Measurements from ENCODE around the gene SH3TC1.

The SH3TC1 gene

GRCh38 chr4:8245884-8246833, 47.1 kb downstream of the SH3TC1 start:
- H3K4me1 ChIP-seq (ENCODE audit: control insufficient read depth in 1 of 2, insufficient read depth in 1 of 2, low read depth in 1 of 2, low read length in 1 of 2) = peaks cover 0 to 7% of the 10 kb centered on the region in 2 experiments

GRCh38 chr4:8247047-8247930, 48.2 kb downstream of the SH3TC1 start:
- Histone ChIP-seq H3K4me1 (ENCODE audit: control insufficient read depth in 1 of 2, insufficient read depth in 1 of 2, low read depth in 1 of 2, low read length in 1 of 2) (peaks cover 0 to 3% of the 10 kb centered on the region in 2 experiments), H3K27ac (no peak overlapping the region), H3K4me3 (ENCODE audit: low read depth in 1 of 2, low read length in 1 of 2) (no peak overlapping the region), H3K36me3 (no peaks in the 10 kb centered on the region), H3K9me3 (no peaks in the 10 kb centered on the region), H3K27me3 (no peaks in the 10 kb centered on the region)
- no peak for TF ChIP-seq CTCF (IDR thresholded peaks at IDR 0.05)

More at GRCh38 chr4:8245884-8246833, 47.1 kb downstream of the SH3TC1 start:
- H3K36me3 ChIP-seq = no peaks in the 10 kb centered on the region
- H3K27ac ChIP-seq = no peak overlapping the region
- no peaks in the 10 kb centered on the region for H3K27me3 ChIP-seq
- no peak for TF ChIP-seq CTCF (IDR thresholded peaks at IDR 0.05)
- no peak overlapping the region for H3K4me3 ChIP-seq (ENCODE audit: low read depth in 1 of 2, low read length in 1 of 2)
- no peaks in the 10 kb centered on the region for H3K9me3 ChIP-seq

GRCh38 chr4:8248091-8248490, 49.0 kb downstream of the SH3TC1 start:
- Histone ChIP-seq H3K27ac (no peak overlapping the region), H3K4me3 (ENCODE audit: low read depth in 1 of 2, low read length in 1 of 2) (no peak overlapping the region), H3K36me3 (no peaks in the 10 kb centered on the region), H3K27me3 (no peaks in the 10 kb centered on the region), H3K9me3 (no peaks in the 10 kb centered on the region), H3K4me1 (ENCODE audit: control insufficient read depth in 1 of 2, insufficient read depth in 1 of 2, low read depth in 1 of 2, low read length in 1 of 2) (no peaks in the 10 kb centered on the region)
- no peak for TF ChIP-seq CTCF (IDR thresholded peaks at IDR 0.05)

- no peaks in the 10 kb centered on the region for H3K4me1 ChIP-seq (ENCODE audit: control insufficient read depth in 1 of 2, insufficient read depth in 1 of 2, low read depth in 1 of 2, low read length in 1 of 2)
- no peaks in the 10 kb centered on the region for H3K27me3 ChIP-seq
- H3K4me3 ChIP-seq (ENCODE audit: low read depth in 1 of 2, low read length in 1 of 2) = no peak overlapping the region
- no peak overlapping the region for H3K27ac ChIP-seq
- H3K36me3 ChIP-seq = no peaks in the 10 kb centered on the region
- no peaks in the 10 kb centered on the region for H3K9me3 ChIP-seq
- no peak for TF ChIP-seq CTCF (IDR thresholded peaks at IDR 0.05)
Observed at GRCh38 chr4:8250227-8250626, 51.1 kb downstream of the SH3TC1 start.

GRCh38 chr4:8250637-8251036, 51.5 kb downstream of the SH3TC1 start:
- H3K36me3 ChIP-seq = no peaks in the 10 kb centered on the region
- no peak for TF ChIP-seq CTCF (IDR thresholded peaks at IDR 0.05)
- H3K9me3 ChIP-seq = no peaks in the 10 kb centered on the region
- H3K4me3 ChIP-seq (ENCODE audit: low read depth in 1 of 2, low read length in 1 of 2) = no peak overlapping the region
- no peaks in the 10 kb centered on the region for H3K27me3 ChIP-seq
- no peak overlapping the region for H3K27ac ChIP-seq
- no peaks in the 10 kb centered on the region for H3K4me1 ChIP-seq (ENCODE audit: control insufficient read depth in 1 of 2, insufficient read depth in 1 of 2, low read depth in 1 of 2, low read length in 1 of 2)
